ENCODE data around the gene RYR2.

RYR2 gene

GRCh38 chr1:237638555-237638954 lies 596.6 kb downstream of the RYR2 start:
- no peak for DNase-seq (ENCODE audit: low read depth in 2 of 2, low spot score in 1 of 2)

- DNase-seq (ENCODE audit: low read depth in 2 of 2, low spot score in 1 of 2), result no peak
Observed at GRCh38 chr1:237640011-237640671, 598.2 kb downstream of the RYR2 start.

- no peak for DNase-seq (ENCODE audit: low read depth in 2 of 2, low spot score in 1 of 2)
Observed at GRCh38 chr1:237640966-237641365, 599.0 kb downstream of the RYR2 start.

DNA sequence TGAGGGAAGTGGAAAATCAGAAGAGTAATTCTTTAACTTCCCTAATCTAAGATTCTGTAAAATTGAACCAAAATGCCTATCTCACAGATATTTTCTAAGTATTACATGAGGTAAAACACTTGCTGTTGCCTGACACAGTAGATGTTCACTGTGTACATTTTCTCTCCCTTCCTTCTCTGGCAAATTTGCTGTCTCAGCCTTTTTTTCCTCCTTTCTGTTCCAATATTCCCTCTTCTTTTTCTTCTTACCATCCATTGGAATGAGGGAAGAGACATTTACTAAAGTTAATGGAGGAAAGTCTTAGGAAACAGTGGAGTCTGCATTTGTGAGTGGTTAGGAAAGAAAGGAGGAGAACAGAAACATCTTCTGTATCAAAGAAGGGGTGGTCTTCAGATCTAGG lies 608.8 kb downstream of the RYR2 start:
- no peak for DNase-seq (ENCODE audit: low read depth in 2 of 2, low spot score in 1 of 2)

GRCh38 chr1:237655778-237656177 lies 613.8 kb downstream of the RYR2 start:
- no peak for DNase-seq (ENCODE audit: low read depth in 2 of 2, low spot score in 1 of 2)

DNA sequence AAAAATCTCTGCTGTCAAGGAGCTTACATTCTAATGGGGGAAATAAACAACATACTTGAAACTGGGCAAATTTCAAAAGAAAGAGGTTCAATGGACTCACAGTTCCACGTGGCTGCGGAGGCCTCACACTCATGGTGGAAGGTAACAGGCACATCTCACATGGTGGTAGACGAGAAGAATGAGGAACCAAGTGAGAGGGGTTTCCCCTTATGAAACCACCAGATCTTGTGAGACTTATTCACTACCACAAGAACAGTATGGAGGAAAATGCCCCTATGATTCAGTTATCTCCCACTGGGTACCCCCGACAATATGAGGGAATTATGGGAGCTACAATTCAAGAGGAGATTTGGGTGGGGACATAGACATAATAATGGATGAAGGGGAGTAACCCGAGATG lies 622.4 kb downstream of the RYR2 start:
- no peak for DNase-seq (ENCODE audit: low read depth in 2 of 2, low spot score in 1 of 2)

DNA sequence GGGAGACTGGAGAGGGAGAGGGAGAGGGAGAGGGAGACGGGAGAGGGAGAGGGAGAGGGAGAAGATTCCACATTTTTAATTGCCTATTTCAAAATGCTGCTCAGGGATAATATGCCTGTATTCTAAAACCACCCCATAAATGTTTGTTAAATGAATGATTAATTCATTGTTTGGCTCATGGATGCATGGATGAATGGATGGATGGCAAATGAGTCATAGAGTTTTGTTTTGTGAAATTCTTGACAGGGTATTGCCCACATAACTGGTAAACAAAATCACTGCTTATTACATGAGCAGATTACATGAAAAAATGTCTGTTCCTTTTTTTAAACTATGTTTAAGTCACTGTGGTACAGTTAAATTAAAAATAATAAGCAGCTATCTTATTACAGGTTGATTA lies 628.3 kb downstream of the RYR2 start:
- no peak for DNase-seq (ENCODE audit: low read depth in 2 of 2, low spot score in 1 of 2)

DNA sequence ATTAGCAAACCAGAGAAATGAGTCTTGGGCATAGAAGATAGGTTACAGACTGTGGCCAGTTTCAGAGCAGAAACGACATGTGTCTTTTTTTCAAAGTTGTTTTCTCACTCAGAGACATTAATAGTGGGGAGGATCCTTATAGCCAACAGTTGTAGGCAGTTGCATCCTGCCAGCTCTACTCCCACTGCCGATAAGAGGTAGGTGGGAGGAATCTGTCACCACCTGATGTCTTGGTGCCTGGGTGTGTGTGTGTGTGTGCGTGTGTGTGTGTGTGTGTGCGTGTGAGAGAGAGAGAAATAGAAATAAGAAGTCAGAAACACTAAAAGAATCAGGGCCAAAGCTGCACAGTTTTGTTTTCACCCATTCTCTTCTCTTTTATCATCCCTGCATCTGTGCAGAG lies 629.3 kb downstream of the RYR2 start:
- no peak for DNase-seq (ENCODE audit: low read depth in 2 of 2, low spot score in 1 of 2)

DNA sequence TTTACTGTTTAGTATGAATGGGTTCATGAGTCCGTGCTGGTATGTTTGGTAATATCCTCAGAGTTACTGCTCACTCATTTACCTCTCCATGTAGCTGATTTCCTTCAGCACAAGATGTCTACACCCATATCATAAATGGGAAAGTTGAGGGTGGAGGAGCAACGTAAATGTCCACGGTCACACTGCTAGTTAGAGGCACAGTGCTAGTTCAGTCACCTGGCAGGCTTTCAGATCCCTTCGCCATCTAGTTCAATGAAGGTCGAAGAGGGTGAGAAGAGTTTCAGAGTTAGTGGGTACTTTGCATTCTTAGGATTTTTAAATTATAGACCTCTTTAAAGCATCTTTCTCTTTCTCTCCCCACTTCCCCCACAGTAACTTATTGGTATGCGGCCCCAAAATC lies 630.0 kb downstream of the RYR2 start:
- no peak for DNase-seq (ENCODE audit: low read depth in 2 of 2, low spot score in 1 of 2)

DNA sequence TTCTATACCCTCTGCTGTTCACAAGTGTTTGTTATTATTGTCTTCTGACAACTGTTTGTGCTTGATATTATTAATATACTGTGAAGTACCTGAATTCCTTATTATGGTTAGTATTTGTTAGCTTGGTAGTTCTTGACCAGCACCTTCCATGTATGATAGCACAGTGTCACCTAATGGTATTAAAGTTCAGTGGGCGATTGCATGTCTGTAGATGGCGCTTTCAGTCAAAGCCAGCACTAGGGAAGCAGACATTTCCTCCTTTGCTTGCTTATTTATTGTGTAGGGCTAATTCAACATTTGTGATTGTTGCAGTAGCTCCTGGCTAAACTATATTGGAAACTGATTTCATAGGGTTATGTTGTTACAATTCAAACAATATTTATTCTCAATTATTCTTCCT lies 630.8 kb downstream of the RYR2 start:
- no peak for DNase-seq (ENCODE audit: low read depth in 2 of 2, low spot score in 1 of 2)

DNA sequence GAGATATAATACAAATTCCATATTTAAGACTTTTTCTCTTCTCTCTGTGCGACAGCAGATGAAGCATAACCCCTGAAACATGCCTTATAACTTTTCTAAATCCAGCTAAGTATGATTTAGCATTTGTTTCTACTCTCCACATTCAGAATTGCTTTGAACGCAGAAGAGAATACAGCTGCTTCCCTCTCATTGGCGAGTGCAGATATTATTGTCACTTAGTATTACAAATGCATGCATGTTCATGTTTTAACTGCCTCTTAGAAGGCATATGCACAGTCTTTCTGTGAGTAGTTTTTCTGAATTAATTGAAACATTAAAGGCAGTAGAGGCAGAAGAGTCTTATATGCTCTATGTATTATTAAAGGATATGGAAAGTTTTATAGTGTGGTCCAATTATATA lies 631.6 kb downstream of the RYR2 start:
- no peak for DNase-seq (ENCODE audit: low read depth in 2 of 2, low spot score in 1 of 2)

- DNase-seq (ENCODE audit: low read depth in 2 of 2, low spot score in 1 of 2), result no peak
Observed at GRCh38 chr1:237677979-237678378, 636.0 kb downstream of the RYR2 start.

DNA sequence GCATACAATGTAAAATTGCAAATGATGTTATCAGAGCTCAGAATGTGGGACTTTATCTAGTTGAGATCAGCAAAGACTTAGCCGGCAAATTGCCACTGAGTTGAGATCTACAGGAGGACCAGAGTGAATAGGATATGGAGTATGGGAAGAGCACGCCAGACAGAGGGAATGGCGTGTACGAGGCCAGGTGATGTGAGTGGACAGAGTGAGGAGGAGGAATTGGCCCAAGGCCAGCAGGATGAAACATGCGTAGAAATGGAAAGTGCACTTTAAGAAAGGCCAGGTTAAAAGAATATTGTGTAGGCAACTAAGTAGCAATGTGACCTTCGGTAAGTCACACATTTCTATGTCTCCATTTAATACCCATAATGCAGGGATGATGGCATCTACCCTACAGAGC lies 637.7 kb downstream of the RYR2 start:
- DNase-seq (ENCODE audit: low read depth in 2 of 2, low spot score in 1 of 2), result no peak

- no peak for DNase-seq (ENCODE audit: low read depth in 2 of 2, low spot score in 1 of 2)
Observed at GRCh38 chr1:237681210-237681609, 639.2 kb downstream of the RYR2 start.

GRCh38 chr1:237684236-237684635 lies 642.3 kb downstream of the RYR2 start:
- no peak for DNase-seq (ENCODE audit: low read depth in 2 of 2, low spot score in 1 of 2)

DNA sequence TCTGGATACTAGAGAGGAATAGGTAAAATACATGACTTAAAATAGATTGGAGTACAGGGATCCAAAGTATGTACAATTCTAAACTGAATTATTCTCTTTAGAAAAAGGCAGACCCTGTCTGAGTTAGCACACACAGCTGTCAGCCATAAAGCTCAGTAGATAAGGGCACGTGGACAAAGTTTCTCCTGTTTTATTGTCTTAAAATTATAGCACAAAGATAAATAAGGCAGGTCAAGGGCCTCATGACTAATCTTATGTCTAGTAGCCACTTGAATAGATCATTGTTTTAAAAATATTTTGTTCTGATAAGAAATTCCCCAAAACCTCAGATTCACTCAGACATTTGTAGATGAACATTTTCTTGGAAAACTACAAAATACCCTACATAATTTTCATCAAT lies 643.6 kb downstream of the RYR2 start:
- DNase-seq (ENCODE audit: low read depth in 2 of 2, low spot score in 1 of 2), result no peak

DNA sequence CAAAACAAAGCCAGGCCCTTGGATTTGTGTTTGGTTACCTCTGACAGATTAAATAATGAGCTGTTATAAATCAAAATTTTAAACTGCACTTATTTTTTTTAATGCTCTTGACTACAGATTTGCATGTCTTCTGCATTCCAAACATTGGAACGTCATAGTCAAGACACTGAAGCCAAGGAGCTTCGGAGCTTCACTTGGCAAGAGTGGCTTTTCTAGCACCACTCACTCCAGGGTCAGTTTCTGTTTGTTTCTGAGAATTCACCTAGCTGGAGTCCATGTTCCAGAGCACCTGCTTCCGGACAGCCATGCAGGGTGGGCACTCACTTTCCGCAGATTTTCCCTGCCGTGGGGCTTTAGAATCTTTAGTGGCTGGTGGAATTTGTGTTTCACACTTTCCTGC lies 645.8 kb downstream of the RYR2 start:
- DNase-seq (ENCODE audit: low read depth in 2 of 2, low spot score in 1 of 2), result no peak

DNA sequence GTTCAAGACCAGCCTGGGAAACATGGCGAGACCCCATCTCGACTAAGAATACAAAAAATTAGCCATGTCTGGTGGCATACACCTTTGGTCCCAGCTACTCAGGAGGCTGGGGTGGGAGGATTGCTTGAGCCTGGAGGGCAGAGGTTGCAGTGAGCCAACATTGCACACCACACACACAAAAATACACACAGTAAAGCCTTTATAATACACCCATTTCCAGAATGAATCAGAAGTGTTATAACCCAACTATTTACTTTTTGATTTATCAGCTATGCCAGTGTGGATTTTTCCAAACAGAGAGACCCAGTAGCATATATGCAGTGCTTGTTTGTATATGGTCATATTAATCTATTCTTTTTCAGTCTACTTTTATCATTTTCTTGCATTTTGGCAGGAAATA lies 648.7 kb downstream of the RYR2 start:
- DNase-seq (ENCODE audit: low read depth in 2 of 2, low spot score in 1 of 2), result no peak

GRCh38 chr1:237692255-237692654 lies 650.3 kb downstream of the RYR2 start:
- no peak for DNase-seq (ENCODE audit: low read depth in 2 of 2, low spot score in 1 of 2)

GRCh38 chr1:237695878-237696277 lies 653.9 kb downstream of the RYR2 start:
- DNase-seq (ENCODE audit: low read depth in 2 of 2, low spot score in 1 of 2), result no peak

DNA sequence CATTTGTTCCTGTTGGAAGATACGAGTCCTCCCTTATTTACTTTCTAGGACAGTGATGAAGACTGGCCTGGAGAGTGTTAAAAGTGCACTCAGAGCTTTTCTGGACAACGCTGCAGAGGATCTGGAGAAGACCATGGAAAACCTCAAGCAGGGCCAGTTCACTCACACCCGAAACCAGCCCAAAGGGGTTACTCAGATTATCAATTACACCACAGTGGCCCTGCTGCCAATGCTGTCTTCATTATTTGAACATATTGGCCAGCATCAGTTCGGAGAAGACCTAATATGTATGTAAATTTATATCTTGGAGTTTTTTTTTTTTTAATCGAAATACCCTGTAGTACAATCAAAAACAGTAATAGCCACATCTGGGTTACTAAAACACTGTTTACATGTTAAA lies 658.2 kb downstream of the RYR2 start:
- no peak for DNase-seq (ENCODE audit: low read depth in 2 of 2, low spot score in 1 of 2)

- no peak for DNase-seq (ENCODE audit: low read depth in 2 of 2, low spot score in 1 of 2)
Observed at GRCh38 chr1:237701534-237701933, 659.5 kb downstream of the RYR2 start.

DNA sequence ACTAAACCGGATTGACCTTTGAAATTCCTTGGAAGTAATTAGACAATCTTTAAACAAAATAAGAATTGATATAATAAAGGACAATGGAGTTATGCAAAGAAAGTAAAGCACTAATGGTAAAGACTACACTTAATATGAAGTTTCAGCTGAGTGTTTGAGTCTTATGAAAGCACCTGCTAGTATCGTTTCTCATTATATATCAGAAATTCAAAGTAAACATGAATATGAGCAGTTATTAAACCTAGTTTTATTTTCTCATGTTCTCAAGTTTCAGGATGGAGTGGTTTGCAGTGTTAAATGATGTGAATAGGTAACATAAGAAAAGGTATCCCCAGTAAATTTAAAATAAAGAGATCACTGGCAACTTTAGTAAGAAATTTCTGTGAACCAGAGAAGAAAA lies 660.2 kb downstream of the RYR2 start:
- DNase-seq (ENCODE audit: low read depth in 2 of 2, low spot score in 1 of 2), result no peak

DNA sequence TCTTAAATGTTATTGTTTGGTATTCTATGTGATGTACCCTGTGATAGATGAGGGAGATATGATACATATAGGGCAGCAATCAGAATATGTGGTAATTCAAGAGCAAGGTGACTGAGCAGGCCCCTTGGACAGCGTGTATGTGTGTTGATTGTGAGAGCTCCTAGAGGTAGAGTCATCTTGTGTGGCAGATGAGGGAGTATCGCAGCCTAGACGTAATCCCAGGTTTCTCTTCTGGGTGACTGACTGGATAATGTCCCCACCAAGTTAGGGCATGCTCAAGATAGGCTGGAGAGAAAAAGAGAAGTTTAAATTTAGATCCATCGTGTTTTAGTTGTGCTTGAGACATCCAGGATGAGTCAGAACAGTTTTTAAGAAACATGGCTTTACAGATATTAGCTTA lies 663.5 kb downstream of the RYR2 start:
- no peak for DNase-seq (ENCODE audit: low read depth in 2 of 2, low spot score in 1 of 2)
